Loucy (cell line): ENCODE measurements around the gene B3GALT6.

Experiments used
- H2AFZ ChIP-seq: fragments of 200-600 bp; sonication (generic); 2 replicates; pipeline ENCODE4 v1.6.0; 2016; ENCODE audit warnings: antibody characterized with exemption, mild to moderate bottlenecking, low read length, moderate library complexity
- H3F3A ChIP-seq: fragments of 200-600 bp; 2 replicates; pipeline ENCODE4 v1.6.0; 2016; ENCODE audit warnings: antibody characterized with exemption, low read depth, mild to moderate bottlenecking
- H3K27me3 ChIP-seq: fragments of 200-600 bp; sonication (generic); 2 replicates; pipeline ENCODE4 v1.6.1; 2014; ENCODE audit warnings: low read length, mild to moderate bottlenecking; ENCODE audit not compliant: insufficient read depth, poor library complexity, severe bottlenecking
- H3K36me3 ChIP-seq: fragments of 200-600 bp; sonication (generic); 2 replicates; pipeline ENCODE4 v1.6.1; 2016; ENCODE audit warnings: low read length; ENCODE audit not compliant: insufficient read depth
- H3K4me1 ChIP-seq: fragments of 200-600 bp; sonication (generic); 2 replicates; pipeline ENCODE4 v1.5.1; 2014; ENCODE audit warnings: low read length, mild to moderate bottlenecking; ENCODE audit not compliant: insufficient read depth, poor library complexity, severe bottlenecking
- H3K4me2 ChIP-seq: fragments of 200-600 bp; sonication (generic); 2 replicates; pipeline ENCODE4 v1.6.0; 2014; ENCODE audit warnings: antibody characterized with exemption, low read length, low read depth, mild to moderate bottlenecking; ENCODE audit not compliant: poor library complexity, severe bottlenecking
- H3K4me3 ChIP-seq: fragments of 200-600 bp; sonication (generic); 2 replicates; pipeline ENCODE4 v1.5.1; 2014; ENCODE audit warnings: low read length, mild to moderate bottlenecking, mixed read lengths; ENCODE audit not compliant: poor library complexity, severe bottlenecking
- H3K79me2 ChIP-seq: fragments of 200-600 bp; sonication (generic); 2 replicates; pipeline ENCODE4 v1.6.1; 2014; ENCODE audit warnings: low read length; ENCODE audit not compliant: insufficient read depth
- H3K9ac ChIP-seq: fragments of 200-600 bp; sonication (generic); 2 replicates; pipeline ENCODE4 v1.6.0; 2014; ENCODE audit warnings: mild to moderate bottlenecking, low read depth, low read length, moderate library complexity; ENCODE audit not compliant: poor library complexity, severe bottlenecking
- H3K9me2 ChIP-seq: fragments of 200-600 bp; sonication (generic); replicated peaks from 2 replicates; pipeline ENCODE4 v1.6.1; 2016; ENCODE audit warnings: low read depth, low read length, mixed read lengths
- H3K9me3 ChIP-seq: fragments of 200-600 bp; sonication (generic); 2 replicates; pipeline ENCODE4 v1.6.1; 2014; ENCODE audit warnings: mild to moderate bottlenecking, antibody characterized with exemption, low read length, low read depth; ENCODE audit not compliant: insufficient read depth
- H4K20me1 ChIP-seq: fragments of 200-600 bp; sonication (generic); 2 replicates; pipeline ENCODE4 v1.6.0; 2014; ENCODE audit warnings: antibody characterized with exemption, low read length, mild to moderate bottlenecking; ENCODE audit not compliant: insufficient read depth, poor library complexity, severe bottlenecking
- EZH2phosphoT487 ChIP-seq: fragments of 200-600 bp; IDR thresholded peaks from 2 replicates; pipeline ENCODE4 v1.6.1; 2018; ENCODE audit warnings: antibody characterized with exemption, mild to moderate bottlenecking, moderate library complexity, borderline replicate concordance
- TF ChIP-seq, protein P1 (sequence below): fragments of 200-600 bp; sonication (generic); conservative IDR thresholded peaks from 2 replicates; pipeline ENCODE4 v1.5.1; 2014; ENCODE audit warnings: mild to moderate bottlenecking, antibody characterized with exemption, low read length

Gene B3GALT6

DNA sequence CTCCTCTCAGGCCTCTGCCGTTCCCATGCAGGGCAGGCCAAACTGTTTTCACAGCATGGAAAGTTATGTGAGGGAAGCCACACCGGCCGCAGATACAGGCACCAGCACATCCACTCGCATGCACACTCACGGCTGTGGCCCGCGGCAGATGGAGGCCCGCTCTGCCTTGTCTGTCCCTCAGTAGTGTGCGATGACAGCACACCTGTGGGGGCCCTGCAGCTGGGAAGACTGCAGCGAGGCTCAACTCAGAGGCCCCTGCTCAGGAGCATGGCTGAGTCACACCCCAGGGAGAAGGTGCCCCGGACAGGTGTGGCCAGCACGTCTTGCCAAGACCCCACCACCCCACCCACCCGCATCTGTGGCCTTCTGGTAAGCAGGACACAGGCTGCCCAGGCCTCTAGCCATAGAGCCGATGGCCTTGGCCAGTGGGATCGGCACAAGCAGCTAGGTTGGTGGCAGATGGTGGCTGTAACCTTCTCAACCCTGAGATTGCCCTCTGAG lies 42.9 kb downstream of the B3GALT6 start:
- peaks cover 45% of the 10 kb centered on the region for H3K79me2 ChIP-seq
- H3K9me2 ChIP-seq, result no peaks in the 10 kb centered on the region
- H3F3A ChIP-seq, result no peaks in the 10 kb centered on the region
- H3K4me2 ChIP-seq, result peak overlapping the region; percentile 93
- no peak for TF ChIP-seq EZH2phosphoT487
- TF ChIP-seq, protein P1, sequence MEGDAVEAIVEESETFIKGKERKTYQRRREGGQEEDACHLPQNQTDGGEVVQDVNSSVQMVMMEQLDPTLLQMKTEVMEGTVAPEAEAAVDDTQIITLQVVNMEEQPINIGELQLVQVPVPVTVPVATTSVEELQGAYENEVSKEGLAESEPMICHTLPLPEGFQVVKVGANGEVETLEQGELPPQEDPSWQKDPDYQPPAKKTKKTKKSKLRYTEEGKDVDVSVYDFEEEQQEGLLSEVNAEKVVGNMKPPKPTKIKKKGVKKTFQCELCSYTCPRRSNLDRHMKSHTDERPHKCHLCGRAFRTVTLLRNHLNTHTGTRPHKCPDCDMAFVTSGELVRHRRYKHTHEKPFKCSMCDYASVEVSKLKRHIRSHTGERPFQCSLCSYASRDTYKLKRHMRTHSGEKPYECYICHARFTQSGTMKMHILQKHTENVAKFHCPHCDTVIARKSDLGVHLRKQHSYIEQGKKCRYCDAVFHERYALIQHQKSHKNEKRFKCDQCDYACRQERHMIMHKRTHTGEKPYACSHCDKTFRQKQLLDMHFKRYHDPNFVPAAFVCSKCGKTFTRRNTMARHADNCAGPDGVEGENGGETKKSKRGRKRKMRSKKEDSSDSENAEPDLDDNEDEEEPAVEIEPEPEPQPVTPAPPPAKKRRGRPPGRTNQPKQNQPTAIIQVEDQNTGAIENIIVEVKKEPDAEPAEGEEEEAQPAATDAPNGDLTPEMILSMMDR, result no peak
- H3K4me3 ChIP-seq, result peak overlapping the region; percentile 98
- no peak overlapping the region for H2AFZ ChIP-seq
- H3K9me3 ChIP-seq, result no peaks in the 10 kb centered on the region
- H3K27me3 ChIP-seq, result no peaks in the 10 kb centered on the region
- peaks cover 33% of the 10 kb centered on the region for H4K20me1 ChIP-seq
- H3K9ac ChIP-seq, result peak overlapping the region; percentile 97
- H3K36me3 ChIP-seq, result no peaks in the 10 kb centered on the region
- peaks cover 34% of the 10 kb centered on the region for H3K4me1 ChIP-seq

DNA sequence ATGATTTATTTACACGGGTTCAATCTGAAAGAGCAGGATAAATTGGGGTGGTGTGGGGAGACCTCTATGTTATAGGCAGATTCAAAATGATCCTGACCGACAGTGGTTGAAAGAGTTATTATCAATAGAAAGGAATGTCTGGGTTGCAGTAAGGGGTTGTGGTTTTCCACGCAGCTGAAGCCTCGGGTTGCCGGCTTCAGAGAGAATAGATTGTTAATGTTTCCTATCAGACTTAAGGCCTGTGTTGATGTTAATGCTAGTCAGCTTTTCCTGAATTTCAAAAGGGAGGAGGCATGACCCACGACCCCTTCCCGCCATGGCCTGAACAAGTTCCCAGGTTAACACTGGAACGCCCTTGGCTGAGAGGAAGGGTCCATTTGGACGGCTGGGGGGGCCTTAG lies 43.8 kb downstream of the B3GALT6 start:
- no peaks in the 10 kb centered on the region for H3K27me3 ChIP-seq
- H3F3A ChIP-seq, result no peaks in the 10 kb centered on the region
- H3K4me2 ChIP-seq, result no peak overlapping the region
- peaks cover 28% of the 10 kb centered on the region for H3K4me1 ChIP-seq
- H3K4me3 ChIP-seq, result no peak overlapping the region
- no peaks in the 10 kb centered on the region for H3K36me3 ChIP-seq
- no peaks in the 10 kb centered on the region for H3K9me2 ChIP-seq
- no peak overlapping the region for H2AFZ ChIP-seq
- no peak overlapping the region for H3K9ac ChIP-seq
- TF ChIP-seq EZH2phosphoT487, result no peak
- TF ChIP-seq, protein P1, result no peak
- H3K9me3 ChIP-seq, result no peaks in the 10 kb centered on the region
- peaks cover 26% of the 10 kb centered on the region for H4K20me1 ChIP-seq
- H3K79me2 ChIP-seq, result peaks cover 36% of the 10 kb centered on the region

DNA sequence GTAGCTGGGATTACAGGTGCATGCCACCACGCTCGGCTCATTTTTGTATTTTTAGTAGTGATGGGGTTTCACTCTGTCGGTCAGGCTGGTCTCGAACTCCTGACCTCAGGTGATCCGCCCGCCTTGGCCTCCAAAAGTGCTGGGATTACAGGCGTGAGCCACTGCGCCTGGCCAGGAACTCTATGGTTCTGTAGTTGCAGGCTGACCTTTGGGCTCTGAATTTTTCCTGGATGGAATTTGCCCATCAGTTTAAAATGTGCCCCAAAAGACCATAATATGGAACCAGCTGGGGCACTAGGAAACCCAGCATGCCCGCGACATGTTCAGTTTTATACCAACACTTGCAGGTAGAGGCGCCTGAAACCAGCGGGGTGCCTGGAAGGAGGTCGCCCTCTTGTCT lies 46.6 kb downstream of the B3GALT6 start:
- no peak overlapping the region for H3K9ac ChIP-seq
- no peak overlapping the region for H3K4me2 ChIP-seq
- H3K27me3 ChIP-seq, result no peaks in the 10 kb centered on the region
- H3K4me3 ChIP-seq, result no peak overlapping the region
- no peaks in the 10 kb centered on the region for H3K36me3 ChIP-seq
- no peaks in the 10 kb centered on the region for H3K9me3 ChIP-seq
- no peaks in the 10 kb centered on the region for H3K9me2 ChIP-seq
- peaks cover 9% of the 10 kb centered on the region; the same call in 1 of the 2 replicates for H3K79me2 ChIP-seq
- H3F3A ChIP-seq, result no peaks in the 10 kb centered on the region
- H4K20me1 ChIP-seq, result no peaks in the 10 kb centered on the region
- H2AFZ ChIP-seq, result no peak overlapping the region
- H3K4me1 ChIP-seq, result peaks cover 10% of the 10 kb centered on the region
- TF ChIP-seq EZH2phosphoT487, result no peak
- TF ChIP-seq, protein P1, result no peak
